Liver (tissue), 9 donors: ENCODE results near the gene GRIK1. TPM values are rescaled to one million over a fixed set of nuclear protein-coding genes. Genes with fewer than 3 reads are reported as not detected.

ENCODE experiments used
- DNase-seq: peaks from one replicate; pipeline ENCODE4 v3.0.0-alpha.2; 2017; ENCODE audit warnings: low spot score
- H3K27ac ChIP-seq, 2 donors: one replicate each; pipeline ENCODE4 v1.7.0; 2013; ENCODE audit warnings: inconsistent platforms in 2 of 2, low read length in 2 of 2, control low read depth in 1 of 2, low read depth in 1 of 2, mild to moderate bottlenecking in 1 of 2
- H3K27me3 ChIP-seq, 4 donors: one replicate each; pipeline versions ENCODE4 v1.6.1 to v1.7.0; 2013; ENCODE audit warnings: low read length in 3 of 4, inconsistent platforms in 1 of 4, mild to moderate bottlenecking in 1 of 4, moderate library complexity in 1 of 4; ENCODE audit not compliant: control insufficient read depth in 4 of 4, insufficient read depth in 4 of 4
- H3K36me3 ChIP-seq, 4 donors: one replicate each; pipeline versions ENCODE4 v1.6.1 to v1.7.0; 2013; ENCODE audit warnings: low read length in 3 of 4, mild to moderate bottlenecking in 3 of 4, low read depth in 1 of 4, moderate library complexity in 1 of 4; ENCODE audit not compliant: control insufficient read depth in 4 of 4, insufficient read depth in 3 of 4
- H3K4me1 ChIP-seq, 4 donors: one replicate each; pipeline versions ENCODE4 v1.6.1 to v1.7.0; 2013; ENCODE audit warnings: low read length in 3 of 4, mild to moderate bottlenecking in 3 of 4, moderate library complexity in 1 of 4; ENCODE audit not compliant: control insufficient read depth in 4 of 4, insufficient read depth in 4 of 4
- H3K4me3 ChIP-seq, 3 donors: one replicate each; pipeline versions ENCODE4 v1.6.1 to v1.7.0; 2013; ENCODE audit warnings: low read length in 3 of 3, control low read depth in 1 of 3, low read depth in 1 of 3, mild to moderate bottlenecking in 1 of 3
- H3K9ac ChIP-seq, 2 donors: one replicate each; pipeline ENCODE4 v1.7.0; 2013; ENCODE audit warnings: low read length in 2 of 2, mild to moderate bottlenecking in 2 of 2, moderate library complexity in 2 of 2, control low read depth in 1 of 2, low read depth in 1 of 2
- H3K9me3 ChIP-seq, 4 donors: one replicate each; pipeline versions ENCODE4 v1.6.1 to v1.7.0; 2013; ENCODE audit warnings: low read length in 3 of 4; ENCODE audit not compliant: control insufficient read depth in 4 of 4
- EGR1 ChIP-seq, 2 donors: IDR thresholded peaks; 2 replicates each; pipeline ENCODE4 v1.6.1; 2016 to 2018; ENCODE audit warnings: antibody characterized with exemption in 2 of 2, low read depth in 2 of 2
- FOXA1 ChIP-seq: IDR thresholded peaks from 2 replicates; pipeline ENCODE4 v1.6.1; 2016; ENCODE audit warnings: antibody characterized with exemption
- FOXA2 ChIP-seq: IDR thresholded peaks from 2 replicates; pipeline ENCODE4 v1.6.1; 2016; ENCODE audit warnings: antibody characterized with exemption
- GABPA ChIP-seq, 2 donors: IDR thresholded peaks in 1 of 2; conservative IDR thresholded peaks in 1 of 2; 2 replicates each; pipeline ENCODE4 v1.6.1; 2016; ENCODE audit warnings: antibody characterized with exemption in 2 of 2, mild to moderate bottlenecking in 1 of 2, moderate library complexity in 1 of 2
- HNF4A ChIP-seq, 2 donors: conservative IDR thresholded peaks; 2 replicates each; pipeline ENCODE4 v1.6.1; 2016; ENCODE audit warnings: antibody characterized with exemption in 2 of 2, mild to moderate bottlenecking in 2 of 2
- HNF4G ChIP-seq: IDR thresholded peaks from 2 replicates; pipeline ENCODE4 v1.6.1; 2016; ENCODE audit warnings: antibody characterized with exemption
- JUND ChIP-seq, 2 donors: IDR thresholded peaks; 2 replicates each; pipeline ENCODE4 v1.6.1; 2016; ENCODE audit warnings: antibody characterized with exemption in 2 of 2
- NR2F2 ChIP-seq: IDR thresholded peaks from 2 replicates; pipeline ENCODE4 v1.6.1; 2016; ENCODE audit warnings: antibody characterized with exemption
- RAD21 ChIP-seq, 2 donors: IDR thresholded peaks; 2 replicates each; pipeline ENCODE4 v1.6.1; 2016; ENCODE audit warnings: antibody characterized with exemption in 2 of 2, mild to moderate bottlenecking in 2 of 2
- RXRA ChIP-seq, 2 donors: IDR thresholded peaks; 2 replicates each; pipeline ENCODE4 v1.6.1; 2017 to 2018; ENCODE audit warnings: antibody characterized with exemption in 2 of 2, mild to moderate bottlenecking in 1 of 2
- SP1 ChIP-seq: IDR thresholded peaks from 2 replicates; pipeline ENCODE4 v1.6.1; 2018; ENCODE audit warnings: antibody characterized with exemption, mild to moderate bottlenecking
- TAF1 ChIP-seq: conservative IDR thresholded peaks from 2 replicates; pipeline ENCODE4 v1.6.1; 2016; ENCODE audit warnings: antibody characterized with exemption, mild to moderate bottlenecking
- YY1 ChIP-seq: IDR thresholded peaks from 2 replicates; pipeline ENCODE4 v1.6.1; 2016; ENCODE audit warnings: antibody characterized with exemption, mild to moderate bottlenecking
- WGBS: extraction: QIAGEN DNeasy Blood & Tissue Kit; methylation state at CpG from one replicate; pipeline ENCODE4 v1.1.7; 2013; 5-methylcytosine and 5-hydroxymethylcytosine counted together
- polyA plus RNA-seq, 2 donors: library from polyadenylated mRNA; stranded (reverse) in 1 of 2; unstranded in 1 of 2; fragments of 200-250 nt in 1 of 2; fragments of >200 nt in 1 of 2; fragmentation: Nextera tagmentation in 1 of 2; extraction: Ambion mirVana in 1 of 2; gene quantifications; one replicate each; pipeline versions ENCODE4 v1.2.1 to v1.2.3, GENCODE V29; 2013 to 2015
- total RNA-seq, 2 donors: library from RNA; depleted of rRNA; stranded (reverse); fragments of >200 nt; gene quantifications; one replicate each; pipeline ENCODE4 v1.2.3, GENCODE V29; 2014
- TF ChIP-seq, protein P1 (sequence below): IDR thresholded peaks from 2 replicates; pipeline ENCODE4 v1.6.1; 2016; ENCODE audit warnings: antibody characterized with exemption
- TF ChIP-seq, protein P2 (sequence below): IDR thresholded peaks from 2 replicates; pipeline ENCODE4 v1.6.1; 2016; ENCODE audit warnings: antibody characterized with exemption
- TF ChIP-seq, protein P3 (sequence below): IDR thresholded peaks from 2 replicates; pipeline ENCODE4 v1.6.1; 2016; ENCODE audit warnings: antibody characterized with exemption, mild to moderate bottlenecking
- TF ChIP-seq, protein P4 (sequence below): IDR thresholded peaks from 2 replicates; pipeline ENCODE4 v1.6.1; 2016; ENCODE audit warnings: antibody characterized with exemption
- TF ChIP-seq, protein P5 (sequence below): fragments of 150-350 bp; IDR thresholded peaks from 2 replicates; pipeline ENCODE4 v1.5.1; 2017; ENCODE audit warnings: improper control_type of control experiment, low read depth, low read length; ENCODE audit not compliant: missing input control
- donor health status: healthy.
- donor health status: healthy.
- donor health status: healthy.
- donor health status: healthy.
- donor health status: healthy.

Gene GRIK1
- total and polyA plus RNA-seq, 4 donors, result 0.02 to 0.14 (median 0.05) TPM; not detected in 1

- H3K27ac ChIP-seq, result no peak overlapping the region
- H3K27me3 ChIP-seq, result no peaks in the 10 kb centered on the region
- no peaks in the 10 kb centered on the region for H3K36me3 ChIP-seq
- H3K9ac ChIP-seq, result no peak overlapping the region
- H3K9me3 ChIP-seq, result no peaks in the 10 kb centered on the region
- no peak for DNase-seq
- no peak overlapping the region for H3K4me3 ChIP-seq
- 92% methylated on average over 3 of the region's 3 CpGs for WGBS
- no peak for TF ChIP-seq SP1
- no peak for TF ChIP-seq EGR1 (IDR thresholded peaks at IDR 0.05; ENCODE audit: low read depth in 2 of 2)
- no peak for TF ChIP-seq FOXA1
- TF ChIP-seq NR2F2, result no peak
- no peak for TF ChIP-seq HNF4G
- TF ChIP-seq FOXA2, result no peak
- TF ChIP-seq, protein P1, sequence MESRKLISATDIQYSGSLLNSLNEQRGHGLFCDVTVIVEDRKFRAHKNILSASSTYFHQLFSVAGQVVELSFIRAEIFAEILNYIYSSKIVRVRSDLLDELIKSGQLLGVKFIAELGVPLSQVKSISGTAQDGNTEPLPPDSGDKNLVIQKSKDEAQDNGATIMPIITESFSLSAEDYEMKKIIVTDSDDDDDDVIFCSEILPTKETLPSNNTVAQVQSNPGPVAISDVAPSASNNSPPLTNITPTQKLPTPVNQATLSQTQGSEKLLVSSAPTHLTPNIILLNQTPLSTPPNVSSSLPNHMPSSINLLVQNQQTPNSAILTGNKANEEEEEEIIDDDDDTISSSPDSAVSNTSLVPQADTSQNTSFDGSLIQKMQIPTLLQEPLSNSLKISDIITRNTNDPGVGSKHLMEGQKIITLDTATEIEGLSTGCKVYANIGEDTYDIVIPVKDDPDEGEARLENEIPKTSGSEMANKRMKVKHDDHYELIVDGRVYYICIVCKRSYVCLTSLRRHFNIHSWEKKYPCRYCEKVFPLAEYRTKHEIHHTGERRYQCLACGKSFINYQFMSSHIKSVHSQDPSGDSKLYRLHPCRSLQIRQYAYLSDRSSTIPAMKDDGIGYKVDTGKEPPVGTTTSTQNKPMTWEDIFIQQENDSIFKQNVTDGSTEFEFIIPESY, result no peak
- TF ChIP-seq, protein P2, sequence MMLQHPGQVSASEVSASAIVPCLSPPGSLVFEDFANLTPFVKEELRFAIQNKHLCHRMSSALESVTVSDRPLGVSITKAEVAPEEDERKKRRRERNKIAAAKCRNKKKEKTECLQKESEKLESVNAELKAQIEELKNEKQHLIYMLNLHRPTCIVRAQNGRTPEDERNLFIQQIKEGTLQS, result no peak
- TF ChIP-seq JUND (IDR thresholded peaks at IDR 0.05), result no peak
- no peak for TF ChIP-seq GABPA (IDR thresholded peaks at IDR 0.05 in 1 of 2, conservative IDR thresholded peaks at IDR 0.05 in 1 of 2)
- TF ChIP-seq, protein P3, sequence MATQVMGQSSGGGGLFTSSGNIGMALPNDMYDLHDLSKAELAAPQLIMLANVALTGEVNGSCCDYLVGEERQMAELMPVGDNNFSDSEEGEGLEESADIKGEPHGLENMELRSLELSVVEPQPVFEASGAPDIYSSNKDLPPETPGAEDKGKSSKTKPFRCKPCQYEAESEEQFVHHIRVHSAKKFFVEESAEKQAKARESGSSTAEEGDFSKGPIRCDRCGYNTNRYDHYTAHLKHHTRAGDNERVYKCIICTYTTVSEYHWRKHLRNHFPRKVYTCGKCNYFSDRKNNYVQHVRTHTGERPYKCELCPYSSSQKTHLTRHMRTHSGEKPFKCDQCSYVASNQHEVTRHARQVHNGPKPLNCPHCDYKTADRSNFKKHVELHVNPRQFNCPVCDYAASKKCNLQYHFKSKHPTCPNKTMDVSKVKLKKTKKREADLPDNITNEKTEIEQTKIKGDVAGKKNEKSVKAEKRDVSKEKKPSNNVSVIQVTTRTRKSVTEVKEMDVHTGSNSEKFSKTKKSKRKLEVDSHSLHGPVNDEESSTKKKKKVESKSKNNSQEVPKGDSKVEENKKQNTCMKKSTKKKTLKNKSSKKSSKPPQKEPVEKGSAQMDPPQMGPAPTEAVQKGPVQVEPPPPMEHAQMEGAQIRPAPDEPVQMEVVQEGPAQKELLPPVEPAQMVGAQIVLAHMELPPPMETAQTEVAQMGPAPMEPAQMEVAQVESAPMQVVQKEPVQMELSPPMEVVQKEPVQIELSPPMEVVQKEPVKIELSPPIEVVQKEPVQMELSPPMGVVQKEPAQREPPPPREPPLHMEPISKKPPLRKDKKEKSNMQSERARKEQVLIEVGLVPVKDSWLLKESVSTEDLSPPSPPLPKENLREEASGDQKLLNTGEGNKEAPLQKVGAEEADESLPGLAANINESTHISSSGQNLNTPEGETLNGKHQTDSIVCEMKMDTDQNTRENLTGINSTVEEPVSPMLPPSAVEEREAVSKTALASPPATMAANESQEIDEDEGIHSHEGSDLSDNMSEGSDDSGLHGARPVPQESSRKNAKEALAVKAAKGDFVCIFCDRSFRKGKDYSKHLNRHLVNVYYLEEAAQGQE, result no peak
- TF ChIP-seq, protein P4, sequence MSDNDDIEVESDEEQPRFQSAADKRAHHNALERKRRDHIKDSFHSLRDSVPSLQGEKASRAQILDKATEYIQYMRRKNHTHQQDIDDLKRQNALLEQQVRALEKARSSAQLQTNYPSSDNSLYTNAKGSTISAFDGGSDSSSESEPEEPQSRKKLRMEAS, result no peak
- TF ChIP-seq RAD21 (IDR thresholded peaks at IDR 0.05), result no peak
- TF ChIP-seq YY1, result no peak
- no peak for TF ChIP-seq HNF4A (conservative IDR thresholded peaks at IDR 0.05)
- TF ChIP-seq TAF1, result no peak
- TF ChIP-seq, protein P5, sequence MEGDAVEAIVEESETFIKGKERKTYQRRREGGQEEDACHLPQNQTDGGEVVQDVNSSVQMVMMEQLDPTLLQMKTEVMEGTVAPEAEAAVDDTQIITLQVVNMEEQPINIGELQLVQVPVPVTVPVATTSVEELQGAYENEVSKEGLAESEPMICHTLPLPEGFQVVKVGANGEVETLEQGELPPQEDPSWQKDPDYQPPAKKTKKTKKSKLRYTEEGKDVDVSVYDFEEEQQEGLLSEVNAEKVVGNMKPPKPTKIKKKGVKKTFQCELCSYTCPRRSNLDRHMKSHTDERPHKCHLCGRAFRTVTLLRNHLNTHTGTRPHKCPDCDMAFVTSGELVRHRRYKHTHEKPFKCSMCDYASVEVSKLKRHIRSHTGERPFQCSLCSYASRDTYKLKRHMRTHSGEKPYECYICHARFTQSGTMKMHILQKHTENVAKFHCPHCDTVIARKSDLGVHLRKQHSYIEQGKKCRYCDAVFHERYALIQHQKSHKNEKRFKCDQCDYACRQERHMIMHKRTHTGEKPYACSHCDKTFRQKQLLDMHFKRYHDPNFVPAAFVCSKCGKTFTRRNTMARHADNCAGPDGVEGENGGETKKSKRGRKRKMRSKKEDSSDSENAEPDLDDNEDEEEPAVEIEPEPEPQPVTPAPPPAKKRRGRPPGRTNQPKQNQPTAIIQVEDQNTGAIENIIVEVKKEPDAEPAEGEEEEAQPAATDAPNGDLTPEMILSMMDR, result no peak
- no peak for TF ChIP-seq RXRA (IDR thresholded peaks at IDR 0.05)
- no peaks in the 10 kb centered on the region for H3K4me1 ChIP-seq
Measured at GRCh38 chr21:29843804-29844203, 96.0 kb downstream of the GRIK1 start.
